ENCODE data around the gene ORMDL1.

ORMDL1 gene

DNA sequence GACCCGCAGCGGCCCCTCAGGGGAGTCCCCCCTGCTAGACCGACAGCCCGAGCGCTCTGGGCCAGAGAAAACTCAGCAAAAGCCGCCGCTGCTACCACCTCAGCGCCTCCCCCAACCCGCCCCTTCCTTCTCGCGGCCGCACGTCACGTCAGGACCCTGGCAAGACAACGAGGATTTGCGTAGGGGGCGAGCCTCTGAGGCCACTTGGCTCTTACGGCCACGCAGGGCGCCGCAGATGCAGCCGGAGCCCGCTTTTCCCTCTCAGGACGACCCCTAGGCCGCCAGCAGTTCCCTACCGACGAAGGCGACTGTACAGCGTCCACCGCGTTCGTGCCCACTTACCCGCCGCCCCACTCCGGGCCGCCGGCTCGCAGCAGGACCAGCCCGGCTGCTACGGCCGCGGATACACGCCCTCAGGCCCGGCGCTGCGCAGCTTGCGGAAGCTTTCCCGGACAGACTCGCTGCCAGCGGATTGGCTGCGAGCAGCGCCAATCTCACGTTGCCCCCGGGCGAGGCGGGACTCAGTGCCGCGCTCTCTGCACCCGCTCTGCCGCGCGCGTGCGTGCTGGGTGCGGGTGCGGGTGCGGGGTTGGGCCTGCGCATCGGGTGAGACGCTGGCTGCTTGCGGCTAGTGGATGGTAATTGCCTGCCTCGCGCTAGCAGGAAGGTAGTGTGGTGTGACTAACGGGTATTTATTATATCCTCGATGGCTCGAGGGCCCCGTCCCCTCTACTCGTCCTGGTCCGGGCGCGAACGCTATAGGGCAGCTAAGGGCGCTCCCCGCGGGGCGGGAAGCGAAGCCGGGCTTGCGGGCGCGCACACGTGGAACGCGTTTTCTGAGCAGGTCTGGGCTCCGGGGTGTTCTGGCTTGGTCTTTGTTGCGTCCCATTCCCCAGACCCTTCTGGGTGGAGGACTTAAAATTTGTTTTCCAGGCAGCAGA is at the start of gene ORMDL1, which contains the start of gene PMS1:
TSS of gene ORMDL1 (minus strand) at position 413 of the 941 bp plus-strand sequence. CDS start 1,744 bp downstream, outside the sequence.
TSS of gene PMS1 (plus strand) at position 524 of the 941 bp plus-strand sequence. CDS start 7,360 bp downstream, outside the sequence.
- DNase-seq (ENCODE audit: low read depth in 2 of 2), result peak; percentile 86 to 89

GRCh38 chr2:189830510-189830909 is 46.4 kb upstream of the ORMDL1 start:
- no peak for DNase-seq (ENCODE audit: low read depth in 2 of 2)

DNA sequence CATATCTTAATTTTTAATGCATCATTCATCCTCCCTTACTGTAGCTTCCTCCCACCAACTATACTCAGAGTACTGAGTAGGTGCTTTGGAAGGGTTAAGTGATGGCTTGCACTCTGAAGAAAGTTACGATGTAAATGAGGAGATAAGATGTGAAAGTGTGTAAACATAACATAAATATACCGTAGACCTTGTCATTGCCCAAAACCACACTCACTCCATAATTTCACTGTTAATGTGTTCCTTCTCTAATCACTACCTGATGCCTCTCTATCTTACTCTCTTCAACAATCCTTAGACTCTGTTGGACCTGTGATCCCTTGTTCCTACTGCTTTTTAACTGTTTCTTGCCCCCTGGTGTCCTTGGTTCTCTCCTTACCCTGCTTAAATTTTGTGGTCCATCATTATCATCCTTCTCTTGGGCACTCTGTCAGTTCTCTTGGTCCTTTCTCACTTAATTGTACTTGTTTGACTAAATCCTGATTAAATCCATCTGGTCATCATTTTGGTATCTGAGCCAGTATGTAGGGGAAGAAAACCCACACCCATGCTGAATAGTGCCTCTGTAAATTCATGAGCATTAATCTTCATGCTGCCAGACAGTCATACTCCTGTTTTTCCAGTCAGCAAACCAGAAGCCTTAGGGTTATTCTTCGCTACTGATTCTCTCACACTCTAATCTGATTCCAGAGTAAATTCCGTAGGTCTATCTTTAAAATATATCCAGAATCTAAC is 45.1 kb upstream of the ORMDL1 start:
- no peak for DNase-seq (ENCODE audit: low read depth in 2 of 2)

DNA sequence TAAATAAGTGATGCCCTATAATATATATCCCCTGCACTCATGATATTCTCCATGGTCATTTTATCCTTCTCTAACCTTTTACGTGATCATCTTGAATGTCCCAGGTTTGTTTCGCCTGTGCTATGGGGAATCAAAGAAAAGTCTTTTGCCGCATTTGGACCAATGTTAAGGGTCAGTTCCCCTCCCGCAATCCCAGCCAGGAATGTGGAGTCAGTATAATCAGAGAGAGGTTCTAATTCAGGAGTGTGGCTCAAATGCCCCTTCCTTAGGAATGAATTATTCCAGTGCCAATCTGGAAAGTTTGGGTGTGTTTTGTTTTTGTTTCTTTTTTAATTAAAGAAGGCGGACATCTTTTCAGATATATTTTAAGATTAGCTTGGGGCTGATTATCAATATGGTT is 41.9 kb upstream of the ORMDL1 start:
- DNase-seq (ENCODE audit: low read depth in 2 of 2), result no peak

- no peak for DNase-seq (ENCODE audit: low read depth in 2 of 2)
Observed at GRCh38 chr2:189824694-189825396, 40.7 kb upstream of the ORMDL1 start.

DNA sequence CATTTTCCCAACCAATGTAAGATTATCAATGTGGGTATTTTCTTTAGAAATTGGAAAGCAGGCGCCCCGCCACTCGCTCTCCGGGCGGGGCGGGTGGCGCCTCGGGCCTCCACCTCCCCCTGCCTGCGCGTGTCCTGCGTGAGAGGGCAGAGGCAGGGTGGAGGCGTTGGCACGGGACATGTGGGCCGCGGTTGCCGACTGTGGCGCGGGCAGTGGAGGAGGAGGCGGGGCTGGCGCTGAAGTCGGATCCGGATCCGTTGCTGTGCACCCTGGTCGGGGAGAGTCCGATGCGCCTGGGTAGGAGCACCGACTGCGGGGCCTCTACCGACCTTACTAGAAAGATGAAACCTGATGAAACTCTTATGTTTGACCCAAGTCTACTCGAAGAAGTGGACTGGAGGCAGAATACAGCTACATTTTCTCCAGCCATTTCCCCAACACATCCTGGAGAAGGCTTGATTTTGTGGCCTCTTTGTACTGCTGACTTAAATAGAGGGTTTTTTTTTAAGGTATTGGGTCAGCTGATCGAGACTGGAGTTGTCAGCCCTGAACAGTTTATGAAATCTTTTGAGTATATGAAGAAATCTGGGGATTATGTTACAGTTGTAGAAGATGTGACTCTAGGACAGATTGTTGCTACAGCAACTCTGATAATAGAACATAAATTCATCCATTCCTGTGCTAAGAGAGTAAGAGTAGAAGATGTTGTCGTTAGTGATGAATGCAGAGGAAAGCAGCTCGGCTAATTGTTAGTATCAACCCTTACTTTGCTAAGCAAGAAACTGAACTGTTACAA is 38.0 kb upstream of the ORMDL1 start:
- no peak for DNase-seq (ENCODE audit: low read depth in 2 of 2)

DNA sequence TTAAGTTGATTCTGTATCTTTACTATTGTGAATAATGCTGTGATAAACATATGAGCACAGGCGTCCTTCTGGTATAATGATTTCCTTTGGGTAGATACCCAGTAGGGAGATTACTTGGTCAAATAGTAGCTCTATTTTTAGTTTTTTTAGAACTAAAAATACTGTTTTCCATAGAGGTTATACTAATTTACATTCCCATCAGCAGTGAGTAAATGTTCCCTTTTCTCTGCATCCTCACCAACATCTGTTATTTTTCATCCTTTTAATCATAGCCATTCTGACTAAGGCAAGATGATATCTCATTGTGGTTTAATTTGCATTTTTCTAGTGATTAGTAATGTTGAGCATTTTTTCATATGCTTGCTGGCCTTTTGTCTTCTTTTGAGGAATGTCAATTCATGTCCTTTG is 35.2 kb upstream of the ORMDL1 start:
- no peak for DNase-seq (ENCODE audit: low read depth in 2 of 2)

DNA sequence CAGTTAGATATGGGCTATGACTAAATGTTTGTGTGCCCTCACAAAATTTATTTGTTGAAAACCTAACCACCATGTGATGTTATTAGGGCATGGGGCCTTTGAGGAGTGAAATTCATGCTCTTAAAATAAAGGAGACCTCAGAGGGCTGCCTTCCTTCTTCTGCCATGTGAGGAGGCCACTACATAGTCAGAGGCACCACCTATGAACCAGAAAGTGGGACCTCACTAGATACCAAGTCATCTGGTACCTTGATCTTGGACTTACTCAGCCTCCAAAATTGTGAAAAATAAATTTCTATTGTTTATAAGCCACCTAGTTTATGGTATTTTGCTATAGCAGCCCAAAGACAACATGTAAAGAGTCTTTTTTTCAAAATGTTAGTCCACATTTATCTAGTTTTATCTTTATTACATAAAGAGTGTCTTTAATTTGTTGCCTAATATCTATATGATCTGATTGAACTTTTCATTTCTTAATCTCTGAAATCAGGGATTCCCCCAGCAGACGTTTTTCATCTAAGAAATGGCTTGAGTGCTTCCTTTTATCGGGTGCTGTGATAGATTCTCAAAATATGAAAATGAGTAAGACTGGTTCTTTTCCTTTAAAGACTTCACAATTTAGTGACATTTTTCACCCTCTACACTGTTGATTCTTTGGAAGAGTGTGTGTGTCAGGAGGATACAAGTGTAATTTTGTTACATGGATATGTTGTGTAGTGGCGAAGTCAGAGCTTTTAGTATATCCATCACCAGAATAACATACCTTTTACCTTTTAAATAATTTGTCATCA is 34.3 kb upstream of the ORMDL1 start:
- no peak for DNase-seq (ENCODE audit: low read depth in 2 of 2)

DNA sequence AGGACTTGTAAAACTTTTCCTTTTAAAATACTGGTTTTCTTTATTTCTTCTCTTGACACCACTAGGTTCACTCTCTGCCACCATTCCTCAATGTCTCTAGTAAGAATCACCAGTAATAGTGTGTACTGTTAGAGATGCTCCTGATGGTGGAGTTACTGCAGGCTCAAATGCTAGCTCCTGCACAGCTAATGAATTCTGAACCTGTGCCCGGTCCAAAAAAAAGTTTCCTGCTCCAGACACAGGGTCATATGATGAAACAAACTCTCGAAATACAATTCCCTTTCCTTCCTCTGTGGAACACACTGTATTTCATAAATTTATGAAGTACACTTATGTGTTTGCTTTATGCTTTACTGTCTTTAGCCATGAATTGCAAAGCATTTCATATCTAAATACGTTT is 19.3 kb upstream of the ORMDL1 start:
- no peak for DNase-seq (ENCODE audit: low read depth in 2 of 2)

GRCh38 chr2:189802396-189802912 is 18.3 kb upstream of the ORMDL1 start:
- no peak for DNase-seq (ENCODE audit: low read depth in 2 of 2)

GRCh38 chr2:189799531-189799930 is 15.4 kb upstream of the ORMDL1 start:
- no peak for DNase-seq (ENCODE audit: low read depth in 2 of 2)

DNA sequence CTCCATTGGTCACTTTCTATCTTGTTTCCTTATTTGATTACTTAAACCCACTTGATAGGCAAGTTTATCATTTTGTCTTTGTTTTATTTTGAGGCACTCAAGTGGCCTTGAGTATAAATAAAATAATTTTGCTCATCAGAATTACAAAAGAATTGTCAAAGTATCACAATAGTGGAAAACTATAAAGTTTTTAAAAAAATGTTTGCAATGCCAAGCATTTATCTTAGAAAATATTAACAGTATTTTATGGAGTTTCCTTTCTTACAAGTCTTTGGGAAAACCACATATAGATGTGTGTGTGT is 14.8 kb upstream of the ORMDL1 start:
- no peak for DNase-seq (ENCODE audit: low read depth in 2 of 2)

GRCh38 chr2:189798312-189799029 is 14.3 kb upstream of the ORMDL1 start:
- no peak for DNase-seq (ENCODE audit: low read depth in 2 of 2)

DNA sequence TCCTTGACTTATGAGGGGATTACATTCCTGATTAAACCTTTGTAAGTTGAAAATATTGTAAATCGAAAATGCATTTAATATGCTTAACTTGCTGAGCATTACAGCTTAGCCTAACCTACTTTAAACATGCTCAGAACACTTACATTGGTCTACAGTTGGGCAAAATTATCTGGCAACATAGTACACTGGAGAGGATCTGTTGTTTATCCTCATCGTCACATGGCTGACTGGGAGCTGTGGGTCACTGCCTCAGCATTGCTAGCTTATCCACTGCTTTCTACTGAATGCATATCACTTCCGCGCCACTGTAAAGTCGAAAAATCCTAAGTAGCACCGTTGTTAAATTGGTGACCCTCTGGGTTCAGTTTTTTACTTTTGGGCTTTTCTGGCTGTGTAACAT is 13.8 kb upstream of the ORMDL1 start:
- no peak for DNase-seq (ENCODE audit: low read depth in 2 of 2)

DNA sequence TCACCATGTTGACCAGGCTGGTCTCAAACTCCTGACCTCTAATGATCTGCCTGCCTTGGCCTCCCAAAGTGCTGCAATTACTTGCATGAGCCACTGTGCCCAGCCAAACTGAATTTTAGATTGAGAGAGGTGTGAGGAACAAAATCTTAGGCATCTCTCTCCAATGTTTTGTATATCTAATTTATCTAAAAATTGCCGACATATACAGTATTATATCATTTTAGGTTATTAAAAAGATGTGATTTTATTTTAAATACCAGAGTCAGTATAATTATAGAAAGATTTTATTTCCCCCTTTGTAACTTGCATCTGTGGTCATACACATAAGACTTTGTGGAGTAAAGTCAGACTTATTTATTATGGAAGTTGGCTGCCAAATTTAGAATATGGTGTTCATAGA is 10.2 kb upstream of the ORMDL1 start:
- no peak for DNase-seq (ENCODE audit: low read depth in 2 of 2)

DNA sequence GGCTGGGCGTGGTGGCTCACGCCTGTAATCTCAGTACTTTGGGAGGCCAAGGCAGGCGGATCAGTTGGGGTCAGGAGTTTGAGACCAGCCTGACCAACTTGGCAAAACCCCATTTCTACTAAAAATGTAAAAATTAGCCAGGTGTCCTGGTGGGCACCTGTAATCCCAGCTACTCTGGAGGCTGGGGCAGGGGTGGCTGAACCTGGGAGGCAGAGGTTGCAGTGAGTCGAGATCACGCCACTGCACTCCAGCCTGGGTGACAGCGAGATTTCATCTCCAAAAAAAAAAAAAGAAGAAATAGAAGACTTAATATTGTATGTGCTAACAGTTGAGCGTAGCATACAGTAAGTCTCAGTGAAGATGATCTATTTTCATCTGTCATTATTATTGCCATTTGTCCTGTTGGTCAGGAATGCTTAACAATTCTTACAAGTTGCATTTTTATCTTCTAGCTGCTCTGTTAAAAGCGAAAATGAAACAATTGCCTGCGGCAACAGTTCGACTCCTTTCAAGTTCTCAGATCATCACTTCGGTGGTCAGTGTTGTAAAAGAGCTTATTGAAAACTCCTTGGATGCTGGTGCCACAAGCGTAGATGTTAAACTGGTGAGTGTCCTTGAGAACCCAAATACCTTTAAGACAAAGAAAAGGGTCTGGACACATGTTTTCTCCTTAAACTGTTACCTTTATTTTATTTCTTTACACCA is 7.4 kb upstream of the ORMDL1 start:
- no peak for DNase-seq (ENCODE audit: low read depth in 2 of 2)

DNA sequence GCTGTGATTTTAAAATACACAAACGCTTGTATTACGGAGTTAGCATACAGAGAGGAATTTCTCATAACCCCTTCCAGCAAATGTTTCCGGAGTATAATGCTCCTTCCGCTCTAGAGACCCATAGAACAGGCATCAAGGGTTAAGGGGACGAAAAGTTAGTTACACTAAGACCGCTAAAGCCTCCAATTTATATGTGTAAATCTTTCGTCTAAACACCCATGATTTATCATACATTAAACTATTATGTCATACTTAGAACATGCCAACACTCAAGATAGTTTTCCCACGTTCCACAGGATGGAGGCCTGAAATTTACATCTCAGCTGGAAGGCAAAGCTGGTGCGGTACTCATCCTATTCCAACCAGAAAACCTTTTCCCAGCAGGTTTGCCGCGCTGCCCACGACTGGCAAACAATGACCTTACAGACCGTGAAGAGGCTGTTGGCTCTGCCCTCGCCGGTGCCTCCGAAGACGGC is 650 bp downstream of the ORMDL1 start:
- DNase-seq (ENCODE audit: low read depth in 2 of 2), result no peak

GRCh38 chr2:189782221-189782671 is 1.9 kb downstream of the ORMDL1 start:
- DNase-seq (ENCODE audit: low read depth in 2 of 2), result no peak

- no peak for DNase-seq (ENCODE audit: low read depth in 2 of 2)
Observed at GRCh38 chr2:189772212-189772611, 11.9 kb downstream of the ORMDL1 start.
